WTC11 (cell line): ENCODE measurements around the gene IRF2.

Experiments used
- CTCF ChIP-seq: fragments of 200-600 bp; IDR thresholded peaks from 2 replicates; pipeline ENCODE4 v1.8.0; 2022; ENCODE audit warnings: antibody characterized with exemption
- FOXJ3 ChIP-seq: sonication (generic); formaldehyde crosslinking; IDR thresholded peaks from 2 replicates; pipeline ENCODE4 v1.9.0; 2021; ENCODE audit warnings: missing genetic modification reagents, mild to moderate bottlenecking, borderline replicate concordance
- FOXP4 ChIP-seq: sonication (generic); formaldehyde crosslinking; IDR thresholded peaks from 2 replicates; pipeline ENCODE4 v1.8.0; 2022; ENCODE audit warnings: mild to moderate bottlenecking, missing genetic modification reagents
- JUN ChIP-seq: sonication (generic); formaldehyde crosslinking; IDR thresholded peaks from 2 replicates; pipeline ENCODE4 v1.8.0; 2023; ENCODE audit warnings: mild to moderate bottlenecking, missing genetic modification reagents
- MAX ChIP-seq: sonication (generic); formaldehyde crosslinking; IDR thresholded peaks from 2 replicates; pipeline ENCODE4 v1.8.0; 2022; ENCODE audit warnings: mild to moderate bottlenecking, missing genetic modification reagents
- NR2C2 ChIP-seq: sonication (generic); formaldehyde crosslinking; IDR thresholded peaks from 2 replicates; pipeline ENCODE4 v1.8.0; 2022; ENCODE audit warnings: mild to moderate bottlenecking, missing genetic modification reagents
- USF2 ChIP-seq: sonication (generic); formaldehyde crosslinking; IDR thresholded peaks from 2 replicates; pipeline ENCODE4 v1.8.1; 2023; ENCODE audit warnings: mild to moderate bottlenecking, missing genetic modification reagents, moderate library complexity

GRCh38 chr4:184415071-184415470, 59.3 kb downstream of the IRF2 start:
- no peak for TF ChIP-seq USF2 (CRISPR knock-in tag)
- no peak for TF ChIP-seq FOXP4 (CRISPR knock-in tag)
- TF ChIP-seq CTCF: no peak
- no peak for TF ChIP-seq FOXJ3 (CRISPR knock-in tag)
- TF ChIP-seq NR2C2 (CRISPR knock-in tag): no peak
- TF ChIP-seq MAX: no peak
- no peak for TF ChIP-seq JUN (CRISPR knock-in tag)
